CD4-positive, alpha-beta T cell treated with Interleukin-10 for 1 hour (primary cell): ENCODE data around the gene SNED1.

ENCODE experiments used
- DNase-seq: peaks from one replicate; pipeline ENCODE4 v3.0.0-alpha.2; 2020

The SNED1 gene

DNA sequence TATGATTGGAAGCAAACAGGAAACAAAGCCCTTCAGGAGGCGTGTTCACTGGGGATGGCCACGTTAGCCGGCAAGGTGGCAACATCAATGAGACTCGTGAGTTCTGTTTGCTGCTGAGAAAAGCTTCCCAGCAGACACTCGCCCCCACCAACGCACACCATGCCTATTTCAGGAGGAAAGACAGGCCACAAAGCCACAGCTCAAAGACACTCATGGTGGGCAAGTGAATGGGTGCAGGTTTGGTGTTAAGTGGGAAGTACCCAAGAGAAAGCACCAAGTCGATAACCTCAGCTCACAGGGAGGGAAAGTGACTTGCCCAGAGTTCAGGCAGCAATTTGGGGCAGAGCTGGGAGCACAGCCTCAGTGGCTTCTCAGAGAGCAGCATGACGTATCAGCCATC, 114.2 kb downstream of the SNED1 start:
- peak; percentile 66 for DNase-seq

GRCh38 chr2:241114836-241115235, 116.4 kb downstream of the SNED1 start:
- no peak for DNase-seq

DNA sequence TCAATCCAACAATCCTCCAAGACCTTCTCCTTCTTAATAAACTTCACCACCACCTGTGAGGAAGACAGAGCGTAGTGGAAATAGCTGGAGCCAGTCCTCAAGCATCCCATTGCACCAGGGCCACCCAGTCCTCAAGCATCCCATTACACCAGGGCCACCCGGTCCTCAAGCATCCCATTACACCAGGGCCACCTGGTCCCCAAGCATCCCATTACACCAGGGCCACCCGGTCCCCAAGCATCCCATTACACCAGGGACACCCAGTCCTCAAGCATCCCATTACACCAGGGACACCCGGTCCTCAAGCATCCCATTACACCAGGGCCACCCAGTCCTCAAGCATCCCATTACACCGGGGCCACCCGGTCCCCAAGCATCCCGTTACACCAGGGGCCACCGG, 116.9 kb downstream of the SNED1 start:
- no peak for DNase-seq

GRCh38 chr2:241116606-241117560, 118.5 kb downstream of the SNED1 start:
- DNase-seq, result no peak

DNA sequence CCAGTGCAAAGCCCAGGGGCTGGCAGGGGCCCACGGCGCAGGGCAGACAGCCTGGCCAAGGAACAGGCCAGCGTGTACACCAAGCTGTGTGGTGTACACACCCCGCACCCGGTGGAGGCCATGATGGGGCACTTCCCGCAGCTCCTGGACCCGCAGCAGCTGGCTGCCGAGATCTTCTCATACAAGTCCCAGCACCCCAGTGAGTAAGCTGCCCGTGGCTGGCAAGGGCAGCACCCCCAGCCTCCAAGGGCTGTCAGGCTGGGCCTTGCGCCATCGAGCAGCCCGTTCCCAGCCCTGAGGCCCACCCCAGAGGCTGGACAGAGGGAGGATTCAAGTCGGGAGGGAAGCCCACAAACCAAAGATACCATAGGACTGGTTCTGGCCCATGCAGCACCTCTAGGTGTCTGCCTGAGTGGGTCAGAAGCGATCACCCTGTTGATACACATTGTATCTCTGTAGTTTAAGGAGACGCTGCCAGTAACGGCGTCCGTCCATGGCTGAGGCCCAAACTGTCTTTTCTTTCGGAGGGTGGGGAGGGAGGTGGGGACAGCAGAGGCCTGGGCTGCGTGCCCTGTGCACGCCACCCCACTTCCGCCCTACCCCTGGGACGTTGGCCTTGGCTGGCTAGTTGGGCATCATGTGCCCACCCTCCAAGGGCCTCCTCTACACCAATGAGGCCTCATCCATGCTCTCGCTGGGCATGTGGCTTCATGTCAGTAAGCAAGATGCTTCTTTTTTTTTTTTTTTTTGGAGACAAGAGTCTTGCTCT, 120.5 kb downstream of the SNED1 start:
- DNase-seq, result no peak

GRCh38 chr2:241120440-241120839, 122.0 kb downstream of the SNED1 start:
- DNase-seq, result no peak

DNA sequence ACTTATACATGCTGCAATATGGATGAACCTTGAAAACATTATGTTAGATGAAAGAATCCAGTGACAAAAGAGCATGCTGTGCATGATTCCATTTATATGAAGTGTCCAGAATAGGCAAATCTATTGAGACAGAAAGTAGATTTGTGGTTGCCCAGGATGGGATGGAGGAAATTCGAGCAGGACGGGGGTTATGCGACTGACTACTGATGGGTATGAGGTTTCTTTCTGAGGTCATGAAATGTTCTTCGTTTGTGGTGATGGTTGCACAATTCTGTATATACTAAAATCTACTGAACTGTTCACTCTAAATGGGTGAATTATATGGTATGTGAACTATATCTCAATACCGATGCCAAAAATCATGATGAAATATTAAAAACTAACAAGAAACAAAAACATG, 122.6 kb downstream of the SNED1 start:
- DNase-seq, result no peak

- DNase-seq, result no peak
Observed at GRCh38 chr2:241122376-241123002, 124.1 kb downstream of the SNED1 start.

- DNase-seq, result peak; percentile 68
Observed at GRCh38 chr2:241123816-241124536, 125.6 kb downstream of the SNED1 start.

GRCh38 chr2:241125626-241126025, 127.2 kb downstream of the SNED1 start:
- DNase-seq, result peak; percentile 21

DNA sequence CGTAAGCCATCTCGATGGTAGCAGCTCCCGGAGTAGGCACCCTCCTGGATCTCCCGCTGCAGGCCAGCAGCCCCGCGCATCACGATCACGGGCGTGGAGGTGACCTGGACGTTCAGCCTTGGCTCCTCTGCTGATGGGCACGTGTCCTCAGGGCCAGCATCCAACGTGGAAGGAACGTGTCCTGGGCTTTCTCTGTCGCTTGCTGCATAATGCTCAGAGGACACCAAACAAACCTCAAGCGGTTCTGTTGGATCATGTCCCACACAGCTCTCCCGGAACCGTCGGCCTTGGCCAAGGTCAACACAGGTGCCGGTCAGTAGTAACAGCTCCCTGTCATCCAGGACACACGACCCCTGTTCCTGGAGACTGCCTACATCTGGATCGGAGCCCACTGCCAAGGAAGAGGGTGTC, 127.8 kb downstream of the SNED1 start:
- no peak for DNase-seq

DNA sequence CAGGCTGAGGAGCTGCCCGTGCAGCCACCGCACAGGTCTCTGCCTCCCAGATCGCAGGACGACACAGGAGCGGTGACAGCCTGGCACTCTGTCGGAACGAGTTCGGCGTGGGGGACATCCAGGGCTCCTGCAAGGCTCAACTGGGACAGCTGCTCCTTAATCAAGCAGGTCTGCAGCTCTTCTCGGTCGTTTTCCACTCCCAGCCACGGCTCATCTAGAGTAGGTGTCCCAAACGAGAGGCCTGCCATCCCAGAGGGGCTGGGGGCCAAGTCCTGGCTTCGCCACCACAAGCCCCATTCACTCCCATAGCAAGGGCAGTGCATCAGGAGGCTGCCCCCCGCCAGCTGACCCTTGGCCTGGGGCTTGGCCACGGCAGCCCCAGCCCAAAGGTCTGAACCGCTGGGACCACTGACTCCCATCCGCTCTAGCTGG, 128.4 kb downstream of the SNED1 start:
- DNase-seq, result no peak

- DNase-seq, result no peak
Observed at GRCh38 chr2:241128266-241128665, 129.8 kb downstream of the SNED1 start.

- DNase-seq, result no peak
Observed at GRCh38 chr2:241129086-241129871, 130.9 kb downstream of the SNED1 start.

DNA sequence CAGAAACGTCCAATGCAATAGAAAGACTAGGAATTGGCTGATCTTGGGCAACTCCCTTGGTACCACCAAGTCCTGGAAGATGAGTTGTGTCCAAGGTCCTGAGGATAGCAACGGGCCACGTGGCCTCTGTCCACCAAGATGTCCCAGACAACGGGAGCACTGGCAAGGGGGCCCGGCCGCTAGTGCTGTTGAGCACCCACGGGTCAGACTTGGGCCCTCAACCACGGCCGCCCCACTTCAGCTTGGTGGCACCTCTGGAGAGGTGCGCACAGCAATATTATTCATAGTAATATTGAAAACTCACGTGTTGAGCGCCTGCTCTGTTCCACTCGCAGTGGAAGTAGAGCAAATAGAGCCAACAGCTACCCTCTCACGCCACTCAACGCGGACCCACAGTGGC, 131.9 kb downstream of the SNED1 start:
- DNase-seq, result no peak

- no peak for DNase-seq
Observed at GRCh38 chr2:241131531-241131930, 133.1 kb downstream of the SNED1 start.

DNA sequence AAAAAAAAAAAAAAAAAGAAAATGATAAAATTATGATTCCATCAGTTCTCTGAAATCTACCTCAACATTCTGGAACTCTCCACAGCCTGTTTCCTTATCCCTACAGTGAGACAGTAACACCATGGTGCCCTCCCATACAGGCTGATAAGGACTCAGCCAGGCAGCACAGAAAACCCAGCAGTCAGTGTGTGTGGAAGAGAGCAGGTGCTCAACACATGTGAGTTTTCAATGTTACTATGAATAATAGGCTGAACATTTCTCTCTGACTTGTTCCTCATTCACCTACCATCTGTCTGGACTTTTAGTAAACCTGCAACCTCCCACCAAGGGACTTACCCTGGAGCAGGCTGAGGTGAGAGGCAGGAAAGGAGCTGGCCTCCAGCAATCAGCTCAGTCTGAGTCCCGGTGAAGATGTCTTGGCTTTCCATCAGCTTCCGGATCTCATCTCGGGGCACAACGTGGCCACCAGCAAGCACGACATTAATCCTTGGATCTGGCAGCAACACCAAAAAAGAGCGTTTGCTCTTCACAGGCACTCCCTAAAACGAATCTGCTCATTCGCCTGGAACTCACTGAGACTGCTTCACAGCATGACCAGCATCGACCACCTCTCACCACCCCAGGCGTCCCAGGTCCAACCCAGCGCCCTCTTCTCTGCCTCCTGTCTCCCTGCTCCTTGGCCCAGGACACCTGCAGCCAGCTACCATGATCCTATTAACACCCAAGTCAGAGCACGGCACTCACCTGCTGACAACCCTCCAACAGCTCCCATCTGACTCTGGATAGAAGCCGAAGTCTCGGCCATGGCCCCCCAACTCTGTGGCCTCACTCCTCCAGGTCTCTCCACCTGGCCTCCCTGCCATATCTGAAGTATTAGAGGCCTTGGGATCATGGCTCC, 134.4 kb downstream of the SNED1 start:
- DNase-seq, result no peak

- no peak for DNase-seq
Observed at GRCh38 chr2:241133436-241133820, 135.0 kb downstream of the SNED1 start.

GRCh38 chr2:241134711-241135110, 136.3 kb downstream of the SNED1 start:
- DNase-seq, result no peak

- DNase-seq, result no peak
Observed at GRCh38 chr2:241135737-241136136, 137.3 kb downstream of the SNED1 start.

DNA sequence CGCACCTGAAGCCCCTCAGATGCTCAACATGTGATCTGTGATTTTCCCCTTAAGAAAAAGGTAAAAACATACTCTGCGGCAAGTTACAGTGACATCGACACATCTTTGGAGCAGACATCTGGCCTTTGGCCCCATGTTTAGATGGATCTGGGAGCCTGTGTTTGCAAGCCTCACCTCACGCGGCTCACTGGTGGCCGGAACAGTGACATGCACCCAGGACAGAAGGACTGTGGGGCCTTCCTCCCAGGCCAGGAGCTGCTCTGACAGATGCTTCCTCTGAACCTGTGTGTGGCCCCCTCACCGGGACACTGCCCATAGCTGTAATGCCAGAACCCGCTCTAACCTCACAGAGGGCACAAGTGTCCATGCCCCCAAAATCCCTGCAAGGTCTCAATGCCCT, 137.8 kb downstream of the SNED1 start:
- no peak for DNase-seq
